GM18508 (cell line): ENCODE results near the gene PIGQ.

Experiments used
- ATAC-seq: cut with Tn5 transposase; IDR thresholded peaks from one replicate; pipeline ENCODE4 v1.9.1; 2021; ENCODE audit warnings: moderate number of reproducible peaks; ENCODE audit not compliant: insufficient read depth, unreplicated experiment

PIGQ gene

GRCh38 chr16:566475-567372 lies 3.0 kb upstream of the PIGQ start, which contains the start of gene NHLRC4:
TSS of gene NHLRC4 (plus strand) at chr16:567005. CDS start at chr16:568048, 1,043 bp downstream.
- no peak for ATAC-seq

- no peak for ATAC-seq
Measured at GRCh38 chr16:567373-568256, 2.2 kb upstream of the PIGQ start.

- no peak for ATAC-seq
Measured at GRCh38 chr16:568401-569258, 1.1 kb upstream of the PIGQ start.

- ATAC-seq, result no peak
Measured at GRCh38 chr16:572865-573650, 3.3 kb downstream of the PIGQ start.

- ATAC-seq, result no peak
Measured at GRCh38 chr16:574021-574760, 4.4 kb downstream of the PIGQ start.

- no peak for ATAC-seq
Measured at GRCh38 chr16:575354-576196, 5.8 kb downstream of the PIGQ start.

GRCh38 chr16:576197-576822 lies 6.5 kb downstream of the PIGQ start:
- no peak for ATAC-seq

- no peak for ATAC-seq
Measured at GRCh38 chr16:576823-577201, 7.0 kb downstream of the PIGQ start.

GRCh38 chr16:577796-578195 lies 8.0 kb downstream of the PIGQ start:
- ATAC-seq, result no peak

GRCh38 chr16:578232-578869 lies 8.6 kb downstream of the PIGQ start:
- no peak for ATAC-seq

- ATAC-seq, result no peak
Measured at GRCh38 chr16:578870-579405, 9.2 kb downstream of the PIGQ start.

GRCh38 chr16:580141-580945 lies 10.6 kb downstream of the PIGQ start:
- ATAC-seq, result no peak

GRCh38 chr16:580946-581498 lies 11.3 kb downstream of the PIGQ start:
- no peak for ATAC-seq

- no peak for ATAC-seq
Measured at GRCh38 chr16:582218-582613, 12.4 kb downstream of the PIGQ start.

GRCh38 chr16:582614-583331 lies 13.0 kb downstream of the PIGQ start:
- no peak for ATAC-seq
